WTC11 (cell line): ENCODE results near the gene ITGA2B. TPM values are rescaled to one million over a fixed set of nuclear protein-coding genes. Genes with fewer than 3 reads are reported as not detected.

Experiments
- ATAC-seq: fragments of 200-7000 bp; cut with Tn5 transposase; 2 replicates; pipeline ENCODE4 v1.10.0; 2021; ENCODE audit warnings: mild to moderate bottlenecking, moderate library complexity
- CTCF ChIA-PET: fragments of 300-600 bp; sonication (Branson Sonifier 250); formaldehyde crosslinking; loops from one replicate; lab custom pipeline; 2021; ENCODE audit warnings: antibody characterized with exemption; lab: Charles Lee
- POLR2A ChIA-PET: fragments of 350-600 bp; sonication (Branson Sonifier 250); formaldehyde crosslinking; loops from one replicate; lab custom pipeline; 2021; ENCODE audit warnings: antibody characterized with exemption; lab: Charles Lee
- DNase-seq: peaks from one replicate; pipeline ENCODE4 v3.0.0; 2021; ENCODE audit warnings: low spot score
- H3K27ac Mint-ChIP-seq: 2 replicates; pipeline ENCODE4 v1.8.0; 2021; ENCODE audit warnings: mixed read lengths
- H3K27me3 Mint-ChIP-seq: 2 replicates; pipeline ENCODE4 v1.8.0; 2021; ENCODE audit warnings: low read depth, mild to moderate bottlenecking, moderate library complexity, mixed read lengths
- H3K36me3 Mint-ChIP-seq: 2 replicates; pipeline ENCODE4 v1.8.0; 2021; ENCODE audit warnings: mixed read lengths
- H3K4me1 Mint-ChIP-seq: 2 replicates; pipeline ENCODE4 v1.8.0; 2022; ENCODE audit warnings: mixed read lengths
- H3K4me3 Mint-ChIP-seq: 2 replicates; pipeline ENCODE4 v1.8.0; 2021; ENCODE audit warnings: mild to moderate bottlenecking, moderate library complexity, mixed read lengths
- H3K9me3 Mint-ChIP-seq: 2 replicates; pipeline ENCODE4 v1.8.0; 2021; ENCODE audit warnings: mixed read lengths
- ATF1 ChIP-seq: sonication (generic); formaldehyde crosslinking; IDR thresholded peaks from 2 replicates; pipeline ENCODE4 v1.8.1; 2023; ENCODE audit warnings: mild to moderate bottlenecking, moderate library complexity, missing genetic modification reagents
- CREB1 ChIP-seq: sonication (generic); formaldehyde crosslinking; IDR thresholded peaks from 2 replicates; pipeline ENCODE4 v1.8.0; 2023; ENCODE audit warnings: mild to moderate bottlenecking, missing genetic modification reagents
- CREM ChIP-seq: sonication (generic); formaldehyde crosslinking; IDR thresholded peaks from 2 replicates; pipeline ENCODE4 v1.8.1; 2022; ENCODE audit warnings: mild to moderate bottlenecking, missing genetic modification reagents, moderate library complexity
- E2F1 ChIP-seq: sonication (generic); formaldehyde crosslinking; IDR thresholded peaks from 2 replicates; pipeline ENCODE4 v1.8.0; 2022; ENCODE audit warnings: mild to moderate bottlenecking, missing genetic modification reagents
- EMX1 ChIP-seq: fragments of 250-450 bp; sonication (Bioruptor Pico); IDR thresholded peaks from 2 replicates; pipeline ENCODE4 v1.8.0; 2021; ENCODE audit warnings: mild to moderate bottlenecking
- FOXP1 ChIP-seq: sonication (generic); formaldehyde crosslinking; IDR thresholded peaks from 2 replicates; pipeline ENCODE4 v1.8.0; 2022; ENCODE audit warnings: missing genetic modification reagents, mild to moderate bottlenecking, moderate library complexity, borderline replicate concordance
- GTF2I ChIP-seq: fragments of 250-450 bp; sonication (Bioruptor Pico); conservative IDR thresholded peaks from 2 replicates; pipeline ENCODE4 v1.4.0; 2021; ENCODE audit warnings: mild to moderate bottlenecking
- HMGA2 ChIP-seq: fragments of 250-450 bp; sonication (Bioruptor Pico); IDR thresholded peaks from 2 replicates; pipeline ENCODE4 v1.4.0; 2021; ENCODE audit warnings: mild to moderate bottlenecking, moderate library complexity
- IRF1 ChIP-seq: sonication (generic); formaldehyde crosslinking; IDR thresholded peaks from 2 replicates; pipeline ENCODE4 v1.8.0; 2023; ENCODE audit warnings: missing genetic modification reagents
- NFYB ChIP-seq: sonication (generic); formaldehyde crosslinking; conservative IDR thresholded peaks from 2 replicates; pipeline ENCODE4 v1.8.0; 2022; ENCODE audit warnings: low read depth, missing genetic modification reagents
- NR1H2 ChIP-seq: sonication (generic); formaldehyde crosslinking; IDR thresholded peaks from 2 replicates; pipeline ENCODE4 v1.9.0; 2021; ENCODE audit warnings: mild to moderate bottlenecking, moderate library complexity, missing genetic modification reagents
- NR3C1 ChIP-seq: sonication (generic); formaldehyde crosslinking; conservative IDR thresholded peaks from 2 replicates; pipeline ENCODE4 v1.8.1; 2023; ENCODE audit warnings: low read depth, mild to moderate bottlenecking, missing genetic modification reagents
- RELA ChIP-seq: sonication (generic); formaldehyde crosslinking; IDR thresholded peaks from 2 replicates; pipeline ENCODE4 v1.8.1; 2022; ENCODE audit warnings: missing genetic modification reagents, mild to moderate bottlenecking, borderline replicate concordance
- SMAD4 ChIP-seq: sonication (generic); formaldehyde crosslinking; IDR thresholded peaks from 2 replicates; pipeline ENCODE4 v1.8.0; 2022; ENCODE audit warnings: mild to moderate bottlenecking, missing genetic modification reagents
- TCF7 ChIP-seq: sonication (generic); formaldehyde crosslinking; IDR thresholded peaks from 2 replicates; pipeline ENCODE4 v1.8.0; 2022; ENCODE audit warnings: mild to moderate bottlenecking, low read depth, missing genetic modification reagents, moderate library complexity
- TP53 ChIP-seq: sonication (generic); formaldehyde crosslinking; IDR thresholded peaks from 2 replicates; pipeline ENCODE4 v1.8.1; 2023; ENCODE audit warnings: mild to moderate bottlenecking, missing genetic modification reagents
- ZNF219 ChIP-seq: sonication (generic); formaldehyde crosslinking; IDR thresholded peaks from 2 replicates; pipeline ENCODE4 v1.8.0; 2023; ENCODE audit warnings: missing genetic modification reagents, mild to moderate bottlenecking, borderline replicate concordance
- ZNF396 ChIP-seq: fragments of 250-450 bp; sonication (Bioruptor Pico); IDR thresholded peaks from 2 replicates; pipeline ENCODE4 v1.8.0; 2021; ENCODE audit warnings: mild to moderate bottlenecking, moderate library complexity, borderline replicate concordance
- total RNA-seq: library from RNA; stranded (reverse); gene quantifications from 3 replicates; pipeline ENCODE4 v1.2.3, GENCODE V29; 2021
- TF ChIP-seq, protein P1 (sequence below): sonication (generic); formaldehyde crosslinking; IDR thresholded peaks from 2 replicates; pipeline ENCODE4 v1.8.1; 2023; ENCODE audit warnings: mild to moderate bottlenecking, missing genetic modification reagents, moderate library complexity
- TF ChIP-seq, protein P2 (sequence below): fragments of 250-450 bp; sonication (Bioruptor Pico); IDR thresholded peaks from 2 replicates; pipeline ENCODE4 v1.9.0; 2021; ENCODE audit warnings: mild to moderate bottlenecking, borderline replicate concordance
- TF ChIP-seq, protein P3 (sequence below): sonication (generic); formaldehyde crosslinking; IDR thresholded peaks from 2 replicates; pipeline ENCODE4 v1.8.1; 2023; ENCODE audit warnings: mild to moderate bottlenecking, missing genetic modification reagents
- TF ChIP-seq, protein P4 (sequence below): sonication (generic); formaldehyde crosslinking; IDR thresholded peaks from 2 replicates; pipeline ENCODE4 v1.8.1; 2023; ENCODE audit warnings: mild to moderate bottlenecking, missing genetic modification reagents, borderline replicate concordance
- TF ChIP-seq, protein P5 (sequence below): sonication (generic); formaldehyde crosslinking; conservative IDR thresholded peaks from 2 replicates; pipeline ENCODE4 v1.8.1; 2023; ENCODE audit warnings: mild to moderate bottlenecking, low read depth, missing genetic modification reagents, moderate library complexity

The ITGA2B gene
- total RNA-seq, 1 experiment from 2014 or later: 21.5 TPM

- ChIA-PET POLR2A (interaction anchor here (1.2 to 1.6 kb wide), 2 partner anchors 9 to 138 kb away, joined by 4 to 5 read pairs; no protein-coding TSS in a partner anchor), CTCF (interaction anchor here (0.7 to 3.1 kb wide), 15 partner anchors 10 to 378 kb away, joined by 3 to 67 read pairs (median 5); partner anchors contain the start of gene FAM171A2)
- DNase-seq (peak; percentile 46), ATAC-seq (peak; percentile 22)
- Mint-ChIP-seq H3K9me3 (no peaks in the 10 kb centered on the region), H3K36me3 (no peaks in the 10 kb centered on the region), H3K4me3 (peak overlapping the region; percentile 80), H3K27ac (no peak overlapping the region), H3K4me1 (peaks cover 20% of the 10 kb centered on the region), H3K27me3 (peaks cover 59% of the 10 kb centered on the region)
- TF ChIP-seq NR1H2 (CRISPR knock-in tag) (no peak), IRF1 (CRISPR knock-in tag) (peak; percentile 74; the same call in 1 of the 2 replicates), NFYB (no peak), ZNF219 (CRISPR knock-in tag) (0 out of 2 replicates have a peak, but pooled peaks have one; percentile 35), EMX1 (CRISPR knock-in tag) (no peak), GTF2I (CRISPR knock-in tag) (no peak), FOXP1 (peak; percentile 89), SMAD4 (CRISPR knock-in tag) (0 out of 2 replicates have a peak, but pooled peaks have one; percentile 50), CREM (CRISPR knock-in tag) (no peak), RELA (CRISPR knock-in tag) (no peak), NR3C1 (CRISPR knock-in tag) (no peak), CREB1 (no peak), E2F1 (CRISPR knock-in tag) (0 out of 2 replicates have a peak, but pooled peaks have one; percentile 8), ATF1 (no peak), TP53 (CRISPR knock-in tag) (no peak), TCF7 (peak; percentile 69; the same call in 1 of the 2 replicates), HMGA2 (CRISPR knock-in tag) (no peak), ZNF396 (CRISPR knock-in tag) (no peak)
- TF ChIP-seq, protein P1, sequence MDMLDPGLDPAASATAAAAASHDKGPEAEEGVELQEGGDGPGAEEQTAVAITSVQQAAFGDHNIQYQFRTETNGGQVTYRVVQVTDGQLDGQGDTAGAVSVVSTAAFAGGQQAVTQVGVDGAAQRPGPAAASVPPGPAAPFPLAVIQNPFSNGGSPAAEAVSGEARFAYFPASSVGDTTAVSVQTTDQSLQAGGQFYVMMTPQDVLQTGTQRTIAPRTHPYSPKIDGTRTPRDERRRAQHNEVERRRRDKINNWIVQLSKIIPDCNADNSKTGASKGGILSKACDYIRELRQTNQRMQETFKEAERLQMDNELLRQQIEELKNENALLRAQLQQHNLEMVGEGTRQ (CRISPR knock-in tag): peak; percentile 16; the same call in 1 of the 2 replicates
- TF ChIP-seq, protein P2, sequence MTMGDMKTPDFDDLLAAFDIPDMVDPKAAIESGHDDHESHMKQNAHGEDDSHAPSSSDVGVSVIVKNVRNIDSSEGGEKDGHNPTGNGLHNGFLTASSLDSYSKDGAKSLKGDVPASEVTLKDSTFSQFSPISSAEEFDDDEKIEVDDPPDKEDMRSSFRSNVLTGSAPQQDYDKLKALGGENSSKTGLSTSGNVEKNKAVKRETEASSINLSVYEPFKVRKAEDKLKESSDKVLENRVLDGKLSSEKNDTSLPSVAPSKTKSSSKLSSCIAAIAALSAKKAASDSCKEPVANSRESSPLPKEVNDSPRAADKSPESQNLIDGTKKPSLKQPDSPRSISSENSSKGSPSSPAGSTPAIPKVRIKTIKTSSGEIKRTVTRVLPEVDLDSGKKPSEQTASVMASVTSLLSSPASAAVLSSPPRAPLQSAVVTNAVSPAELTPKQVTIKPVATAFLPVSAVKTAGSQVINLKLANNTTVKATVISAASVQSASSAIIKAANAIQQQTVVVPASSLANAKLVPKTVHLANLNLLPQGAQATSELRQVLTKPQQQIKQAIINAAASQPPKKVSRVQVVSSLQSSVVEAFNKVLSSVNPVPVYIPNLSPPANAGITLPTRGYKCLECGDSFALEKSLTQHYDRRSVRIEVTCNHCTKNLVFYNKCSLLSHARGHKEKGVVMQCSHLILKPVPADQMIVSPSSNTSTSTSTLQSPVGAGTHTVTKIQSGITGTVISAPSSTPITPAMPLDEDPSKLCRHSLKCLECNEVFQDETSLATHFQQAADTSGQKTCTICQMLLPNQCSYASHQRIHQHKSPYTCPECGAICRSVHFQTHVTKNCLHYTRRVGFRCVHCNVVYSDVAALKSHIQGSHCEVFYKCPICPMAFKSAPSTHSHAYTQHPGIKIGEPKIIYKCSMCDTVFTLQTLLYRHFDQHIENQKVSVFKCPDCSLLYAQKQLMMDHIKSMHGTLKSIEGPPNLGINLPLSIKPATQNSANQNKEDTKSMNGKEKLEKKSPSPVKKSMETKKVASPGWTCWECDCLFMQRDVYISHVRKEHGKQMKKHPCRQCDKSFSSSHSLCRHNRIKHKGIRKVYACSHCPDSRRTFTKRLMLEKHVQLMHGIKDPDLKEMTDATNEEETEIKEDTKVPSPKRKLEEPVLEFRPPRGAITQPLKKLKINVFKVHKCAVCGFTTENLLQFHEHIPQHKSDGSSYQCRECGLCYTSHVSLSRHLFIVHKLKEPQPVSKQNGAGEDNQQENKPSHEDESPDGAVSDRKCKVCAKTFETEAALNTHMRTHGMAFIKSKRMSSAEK: no peak
- TF ChIP-seq, protein P3, sequence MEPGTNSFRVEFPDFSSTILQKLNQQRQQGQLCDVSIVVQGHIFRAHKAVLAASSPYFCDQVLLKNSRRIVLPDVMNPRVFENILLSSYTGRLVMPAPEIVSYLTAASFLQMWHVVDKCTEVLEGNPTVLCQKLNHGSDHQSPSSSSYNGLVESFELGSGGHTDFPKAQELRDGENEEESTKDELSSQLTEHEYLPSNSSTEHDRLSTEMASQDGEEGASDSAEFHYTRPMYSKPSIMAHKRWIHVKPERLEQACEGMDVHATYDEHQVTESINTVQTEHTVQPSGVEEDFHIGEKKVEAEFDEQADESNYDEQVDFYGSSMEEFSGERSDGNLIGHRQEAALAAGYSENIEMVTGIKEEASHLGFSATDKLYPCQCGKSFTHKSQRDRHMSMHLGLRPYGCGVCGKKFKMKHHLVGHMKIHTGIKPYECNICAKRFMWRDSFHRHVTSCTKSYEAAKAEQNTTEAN (CRISPR knock-in tag): peak; percentile 85
- TF ChIP-seq, protein P4, sequence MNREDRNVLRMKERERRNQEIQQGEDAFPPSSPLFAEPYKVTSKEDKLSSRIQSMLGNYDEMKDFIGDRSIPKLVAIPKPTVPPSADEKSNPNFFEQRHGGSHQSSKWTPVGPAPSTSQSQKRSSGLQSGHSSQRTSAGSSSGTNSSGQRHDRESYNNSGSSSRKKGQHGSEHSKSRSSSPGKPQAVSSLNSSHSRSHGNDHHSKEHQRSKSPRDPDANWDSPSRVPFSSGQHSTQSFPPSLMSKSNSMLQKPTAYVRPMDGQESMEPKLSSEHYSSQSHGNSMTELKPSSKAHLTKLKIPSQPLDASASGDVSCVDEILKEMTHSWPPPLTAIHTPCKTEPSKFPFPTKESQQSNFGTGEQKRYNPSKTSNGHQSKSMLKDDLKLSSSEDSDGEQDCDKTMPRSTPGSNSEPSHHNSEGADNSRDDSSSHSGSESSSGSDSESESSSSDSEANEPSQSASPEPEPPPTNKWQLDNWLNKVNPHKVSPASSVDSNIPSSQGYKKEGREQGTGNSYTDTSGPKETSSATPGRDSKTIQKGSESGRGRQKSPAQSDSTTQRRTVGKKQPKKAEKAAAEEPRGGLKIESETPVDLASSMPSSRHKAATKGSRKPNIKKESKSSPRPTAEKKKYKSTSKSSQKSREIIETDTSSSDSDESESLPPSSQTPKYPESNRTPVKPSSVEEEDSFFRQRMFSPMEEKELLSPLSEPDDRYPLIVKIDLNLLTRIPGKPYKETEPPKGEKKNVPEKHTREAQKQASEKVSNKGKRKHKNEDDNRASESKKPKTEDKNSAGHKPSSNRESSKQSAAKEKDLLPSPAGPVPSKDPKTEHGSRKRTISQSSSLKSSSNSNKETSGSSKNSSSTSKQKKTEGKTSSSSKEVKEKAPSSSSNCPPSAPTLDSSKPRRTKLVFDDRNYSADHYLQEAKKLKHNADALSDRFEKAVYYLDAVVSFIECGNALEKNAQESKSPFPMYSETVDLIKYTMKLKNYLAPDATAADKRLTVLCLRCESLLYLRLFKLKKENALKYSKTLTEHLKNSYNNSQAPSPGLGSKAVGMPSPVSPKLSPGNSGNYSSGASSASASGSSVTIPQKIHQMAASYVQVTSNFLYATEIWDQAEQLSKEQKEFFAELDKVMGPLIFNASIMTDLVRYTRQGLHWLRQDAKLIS (CRISPR knock-in tag): no peak
- TF ChIP-seq, protein P5, sequence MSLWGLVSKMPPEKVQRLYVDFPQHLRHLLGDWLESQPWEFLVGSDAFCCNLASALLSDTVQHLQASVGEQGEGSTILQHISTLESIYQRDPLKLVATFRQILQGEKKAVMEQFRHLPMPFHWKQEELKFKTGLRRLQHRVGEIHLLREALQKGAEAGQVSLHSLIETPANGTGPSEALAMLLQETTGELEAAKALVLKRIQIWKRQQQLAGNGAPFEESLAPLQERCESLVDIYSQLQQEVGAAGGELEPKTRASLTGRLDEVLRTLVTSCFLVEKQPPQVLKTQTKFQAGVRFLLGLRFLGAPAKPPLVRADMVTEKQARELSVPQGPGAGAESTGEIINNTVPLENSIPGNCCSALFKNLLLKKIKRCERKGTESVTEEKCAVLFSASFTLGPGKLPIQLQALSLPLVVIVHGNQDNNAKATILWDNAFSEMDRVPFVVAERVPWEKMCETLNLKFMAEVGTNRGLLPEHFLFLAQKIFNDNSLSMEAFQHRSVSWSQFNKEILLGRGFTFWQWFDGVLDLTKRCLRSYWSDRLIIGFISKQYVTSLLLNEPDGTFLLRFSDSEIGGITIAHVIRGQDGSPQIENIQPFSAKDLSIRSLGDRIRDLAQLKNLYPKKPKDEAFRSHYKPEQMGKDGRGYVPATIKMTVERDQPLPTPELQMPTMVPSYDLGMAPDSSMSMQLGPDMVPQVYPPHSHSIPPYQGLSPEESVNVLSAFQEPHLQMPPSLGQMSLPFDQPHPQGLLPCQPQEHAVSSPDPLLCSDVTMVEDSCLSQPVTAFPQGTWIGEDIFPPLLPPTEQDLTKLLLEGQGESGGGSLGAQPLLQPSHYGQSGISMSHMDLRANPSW (CRISPR knock-in tag): no peak
Measured at GRCh38 chr17:44384823-44385286, 4.6 kb downstream of the ITGA2B start.
